Measurements from ENCODE around the gene PCBD1.

DNA sequence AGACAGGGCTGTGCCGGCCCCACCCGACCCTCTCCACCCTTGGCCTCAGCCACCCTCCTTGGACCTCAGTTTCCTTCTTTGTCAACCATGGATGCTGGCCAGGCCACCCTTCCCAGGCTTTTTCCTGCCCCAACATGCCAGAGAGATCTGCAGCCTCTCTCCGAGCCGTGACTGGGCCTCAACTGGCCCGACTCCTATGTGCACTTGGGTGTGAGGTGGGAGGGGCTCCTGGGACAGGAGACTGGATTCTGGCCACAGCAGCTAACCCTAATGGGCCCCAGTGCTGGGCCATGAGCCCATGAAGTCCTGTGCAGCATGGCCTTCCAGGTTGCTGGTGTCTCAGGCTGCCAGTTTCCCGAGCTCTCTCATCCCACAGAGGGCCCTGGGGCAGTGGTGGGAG lies 47.7 kb upstream of the PCBD1 start:
- no peak for TF ChIP-seq POLR2A (IDR thresholded peaks at IDR 0.05)
- TF ChIP-seq, protein P1, sequence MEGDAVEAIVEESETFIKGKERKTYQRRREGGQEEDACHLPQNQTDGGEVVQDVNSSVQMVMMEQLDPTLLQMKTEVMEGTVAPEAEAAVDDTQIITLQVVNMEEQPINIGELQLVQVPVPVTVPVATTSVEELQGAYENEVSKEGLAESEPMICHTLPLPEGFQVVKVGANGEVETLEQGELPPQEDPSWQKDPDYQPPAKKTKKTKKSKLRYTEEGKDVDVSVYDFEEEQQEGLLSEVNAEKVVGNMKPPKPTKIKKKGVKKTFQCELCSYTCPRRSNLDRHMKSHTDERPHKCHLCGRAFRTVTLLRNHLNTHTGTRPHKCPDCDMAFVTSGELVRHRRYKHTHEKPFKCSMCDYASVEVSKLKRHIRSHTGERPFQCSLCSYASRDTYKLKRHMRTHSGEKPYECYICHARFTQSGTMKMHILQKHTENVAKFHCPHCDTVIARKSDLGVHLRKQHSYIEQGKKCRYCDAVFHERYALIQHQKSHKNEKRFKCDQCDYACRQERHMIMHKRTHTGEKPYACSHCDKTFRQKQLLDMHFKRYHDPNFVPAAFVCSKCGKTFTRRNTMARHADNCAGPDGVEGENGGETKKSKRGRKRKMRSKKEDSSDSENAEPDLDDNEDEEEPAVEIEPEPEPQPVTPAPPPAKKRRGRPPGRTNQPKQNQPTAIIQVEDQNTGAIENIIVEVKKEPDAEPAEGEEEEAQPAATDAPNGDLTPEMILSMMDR (IDR thresholded peaks at IDR 0.05) = no peak

Measured in lower leg skin (tissue), 3 donors.